ENCODE measurements around the gene ABHD4. TPM values are rescaled to one million over a fixed set of nuclear protein-coding genes. Genes with fewer than 3 reads are reported as not detected.

Gene ABHD4
- total RNA-seq, 2 experiments from 2014 or later = 5.6 to 15.6 TPM

- Histone ChIP-seq H2AFZ (ENCODE audit: low read length) (peak overlapping the region; percentile 13; the same call in 1 of the 2 replicates), H3K9me2 (ENCODE audit: insufficient read depth, low read length) (no peaks in the 10 kb centered on the region), H4K20me1 (ENCODE audit: insufficient read depth, low read length) (no peaks in the 10 kb centered on the region), H3K79me2 (ENCODE audit: insufficient read depth, low read depth, low read length) (no peaks in the 10 kb centered on the region), H3K4me1 (ENCODE audit: insufficient read depth, low read length, poor library complexity, severe bottlenecking) (peaks cover 91% of the 10 kb centered on the region), H3K4me2 (ENCODE audit: low read length) (peak overlapping the region; percentile 79), H3K36me3 (ENCODE audit: insufficient read depth, low read length) (peaks cover 6% of the 10 kb centered on the region; the same call in 1 of the 2 replicates), H3K4me3 (ENCODE audit: low read depth, low read length, poor library complexity, severe bottlenecking) (peak overlapping the region; percentile 57), H3K9me3 (ENCODE audit: low read length) (no peaks in the 10 kb centered on the region), H3K27ac (ENCODE audit: low read depth, low read length, poor library complexity, severe bottlenecking) (peak overlapping the region; percentile 97)
- POLR2A ChIA-PET = interaction anchor here (0.8 to 1.8 kb wide), 3 partner anchors 9 to 126 kb away, joined by 3 to 13 read pairs (median 4); no protein-coding TSS in a partner anchor
- BruUV-seq (replicated peaks) = no TSS peak
- intact Hi-C loops (cut with micrococcal nuclease; ENCODE audit: unreplicated experiment) = loop anchor here (1.0 to 5.0 kb wide), 8 partner anchors 12 to 744 kb away; partner anchors contain the start of genes PPP1R3E and SLC7A7
- DNase-seq (ENCODE audit: low spot score) = peak; percentile 46
- CTCF ChIA-PET (ENCODE audit: unreplicated experiment) = interaction anchor here (1.0 to 1.1 kb wide), 2 partner anchors 13 to 32 kb away, joined by 3 to 19 read pairs; no protein-coding TSS in a partner anchor
- TF ChIP-seq CTCF (conservative IDR thresholded peaks at IDR 0.05; ENCODE audit: low read length) (no peak), EZH2phosphoT487 (IDR thresholded peaks at IDR 0.05; ENCODE audit: borderline replicate concordance, low read depth, low read length) (no peak)
These were observed 40.3 kb upstream of the ABHD4 start for GRCh38 chr14:22557846-22558220.

- peak overlapping the region; percentile 57 for H3K4me3 ChIP-seq (ENCODE audit: low read depth, low read length, poor library complexity, severe bottlenecking)
- peak overlapping the region; percentile 79 for H3K4me2 ChIP-seq (ENCODE audit: low read length)
- TF ChIP-seq EZH2phosphoT487 (IDR thresholded peaks at IDR 0.05; ENCODE audit: borderline replicate concordance, low read depth, low read length) (no peak), CTCF (conservative IDR thresholded peaks at IDR 0.05; ENCODE audit: low read length) (peak; percentile 89)
- peak; percentile 71 for DNase-seq (ENCODE audit: low spot score)
- H3K4me1 ChIP-seq (ENCODE audit: insufficient read depth, low read length, poor library complexity, severe bottlenecking) = peaks cover 91% of the 10 kb centered on the region
- ChIA-PET CTCF (ENCODE audit: unreplicated experiment) (interaction anchor here (1.0 to 1.1 kb wide), 2 partner anchors 12 to 31 kb away, joined by 3 to 19 read pairs; no protein-coding TSS in a partner anchor), POLR2A (interaction anchor here (0.8 to 1.8 kb wide), 3 partner anchors 9 to 127 kb away, joined by 3 to 13 read pairs (median 4); no protein-coding TSS in a partner anchor)
- H3K9me3 ChIP-seq (ENCODE audit: low read length) = no peaks in the 10 kb centered on the region
- no peaks in the 10 kb centered on the region for H3K79me2 ChIP-seq (ENCODE audit: insufficient read depth, low read depth, low read length)
- H3K9me2 ChIP-seq (ENCODE audit: insufficient read depth, low read length) = no peaks in the 10 kb centered on the region
- H3K36me3 ChIP-seq (ENCODE audit: insufficient read depth, low read length) = peaks cover 5% of the 10 kb centered on the region; the same call in 1 of the 2 replicates
- peak overlapping the region; percentile 13; the same call in 1 of the 2 replicates for H2AFZ ChIP-seq (ENCODE audit: low read length)
- intact Hi-C loops (cut with micrococcal nuclease; ENCODE audit: unreplicated experiment) = loop anchor here (5.0 kb wide), 4 partner anchors 241 to 744 kb away; partner anchors contain the start of genes PPP1R3E and SLC7A7
- H3K27ac ChIP-seq (ENCODE audit: low read depth, low read length, poor library complexity, severe bottlenecking) = peak overlapping the region; percentile 97
- no peaks in the 10 kb centered on the region for H4K20me1 ChIP-seq (ENCODE audit: insufficient read depth, low read length)
- BruUV-seq (replicated peaks) = no TSS peak
These were observed 39.7 kb upstream of the ABHD4 start for GRCh38 chr14:22558221-22558913.
